ENCODE results near the gene SLC35E1. TPM values are rescaled to one million over a fixed set of nuclear protein-coding genes. Genes with fewer than 3 reads are reported as not detected.
A peak's percentile ranks its signal among the peaks of the same experiment; 100 is the strongest.
"Not testable (repeated sequence)": the region's sequence is repeated elsewhere in the genome, so short reads cannot be mapped to it uniquely, and the experiment has no call there.

SLC35E1 gene
- total and polyA plus RNA-seq, 2 of the 4 experiments (the other 2 are of a cell fraction): 22.6 to 38.0 TPM

GRCh38 chr19:16543734-16544133 lies 28.5 kb downstream of the SLC35E1 start:
- H3K4ac ChIP-seq (ENCODE audit: low read depth, low read length); H3K4me1 ChIP-seq (ENCODE audit: control insufficient read depth, insufficient read depth, low read length); H2BK20ac ChIP-seq (ENCODE audit: low read depth, low read length); POLR2A ChIA-PET (ENCODE audit: unreplicated experiment); H2BK15ac ChIP-seq (ENCODE audit: low read depth, low read length); H3K18ac ChIP-seq (ENCODE audit: low read depth, low read length); H3K9me3 ChIP-seq (ENCODE audit: control insufficient read depth, insufficient read depth, low read length); H3K27me3 ChIP-seq (ENCODE audit: control insufficient read depth, insufficient read depth, low read length); dilution Hi-C loops (cut with HindIII; ENCODE audit: low sequenced_read_pairs, unreplicated experiment); H4K5ac ChIP-seq (ENCODE audit: low read depth, low read length); ATAC-seq (ENCODE audit: low read depth); H2BK5ac ChIP-seq (ENCODE audit: low read depth, low read length, poor library complexity, severe bottlenecking); H2BK120ac ChIP-seq (ENCODE audit: low read depth, low read length); H3K14ac ChIP-seq (replicated peaks; ENCODE audit: low read depth, low read length); H2AK9ac ChIP-seq (replicated peaks; ENCODE audit: low read depth, low read length, poor library complexity); H3K27ac ChIP-seq (ENCODE audit: insufficient read depth, low read length); H3K4me3 ChIP-seq (ENCODE audit: insufficient read depth, low read depth, low read length); H3K23ac ChIP-seq (ENCODE audit: low read depth, low read length); H4K91ac ChIP-seq (ENCODE audit: insufficient read depth, low read depth, low read length); in situ Hi-C loops (cut with MboI; ENCODE audit: low sequenced_read_pairs); CTCF ChIA-PET; BruUV-seq (replicated peaks); H3K56ac ChIP-seq (ENCODE audit: extremely low read depth, insufficient read depth, low read length); H2AFZ ChIP-seq (replicated peaks; ENCODE audit: low read length, poor library complexity); H2AK5ac ChIP-seq (ENCODE audit: low read depth, low read length); H4K8ac ChIP-seq (ENCODE audit: low read depth in 2 of 2, low read length in 2 of 2); H3K9me1 ChIP-seq (ENCODE audit: insufficient read depth, low read length); DNase-seq: not testable (repeated sequence)
- 0 out of 2 replicates have a peak overlapping the region, but pooled peaks have one; percentile 86 for H3K4me2 ChIP-seq (ENCODE audit: low read depth, low read length)
- H3K36me3 ChIP-seq (ENCODE audit: control insufficient read depth, insufficient read depth, low read length): peaks cover 11% of the 10 kb centered on the region
- intact Hi-C loops (cut with micrococcal nuclease): loop anchor here (2.0 kb wide), 2 partner anchors 85 to 109 kb away; partner anchors contain the start of gene MED26
- 0 out of 2 replicates have a peak overlapping the region, but pooled peaks have one; percentile 29 for H3K9ac ChIP-seq (ENCODE audit: low read depth, low read length)
- peaks cover 17 to 62% of the 10 kb centered on the region in 2 experiments for H3K79me1 ChIP-seq (ENCODE audit: low read depth in 1 of 2, low read length in 2 of 2)
- H4K20me1 ChIP-seq (ENCODE audit: insufficient read depth, low read length): peaks cover 28% of the 10 kb centered on the region
- WGBS, 2 experiments (ENCODE audit: extremely low coverage in 2 of 2, insufficient read length in 1 of 2): no CpG with 5 or more reads among the region's 6 CpGs

Measured in IMR-90 (cell line).